ENCODE measurements around the gene MYO10. TPM values are rescaled to one million over a fixed set of nuclear protein-coding genes. Genes with fewer than 3 reads are reported as not detected.

MYO10 gene
- total RNA-seq, 1 experiment from 2014 or later = 202 TPM

- POLR2A ChIA-PET (ENCODE audit: low non-redundant PET) = no interaction called here
- intact Hi-C loops (cut with micrococcal nuclease; ENCODE audit: unreplicated experiment) = no loop called here
- H3K27ac ChIP-seq (ENCODE audit: low read depth, low read length, poor library complexity, severe bottlenecking) = no peak overlapping the region
These were observed 163.5 kb downstream of the MYO10 start for GRCh38 chr5:16772556-16772955.

GRCh38 chr5:16768184-16768583 lies 167.9 kb downstream of the MYO10 start:
- Histone ChIP-seq H3K36me3 (ENCODE audit: insufficient read depth, low read length, poor library complexity, severe bottlenecking) (peaks cover 72% of the 10 kb centered on the region), H3K27ac (ENCODE audit: low read depth, low read length, poor library complexity, severe bottlenecking) (no peak overlapping the region), H3K27me3 (replicated peaks; ENCODE audit: insufficient read depth, low read depth, low read length, poor library complexity) (no peaks in the 10 kb centered on the region), H3K9me3 (ENCODE audit: low read depth, low read length, poor library complexity, severe bottlenecking) (no peaks in the 10 kb centered on the region), H3K4me1 (ENCODE audit: insufficient read depth, low read length, poor library complexity, severe bottlenecking) (no peaks in the 10 kb centered on the region), H3K4me3 (ENCODE audit: low read depth, low read length, poor library complexity, severe bottlenecking) (no peak overlapping the region)
- no TSS peak for BruUV-seq (replicated peaks)
- POLR2A ChIA-PET (ENCODE audit: low non-redundant PET) = interaction anchor here (0.6 kb wide), 1 partner anchor 424 kb away, joined by 20 read pairs; no protein-coding TSS in a partner anchor
- CTCF ChIA-PET = no interaction called here
- TF ChIP-seq CTCF (conservative IDR thresholded peaks at IDR 0.05; ENCODE audit: low read depth, low read length) = no peak
- TF ChIP-seq EZH2 (IDR thresholded peaks at IDR 0.05; ENCODE audit: borderline replicate concordance, low read depth, low read length, poor library complexity, severe bottlenecking) = no peak
- no peak for DNase-seq (ENCODE audit: low spot score)
- intact Hi-C loops (cut with micrococcal nuclease; ENCODE audit: unreplicated experiment) = no loop called here

More at GRCh38 chr5:16772556-16772955, 163.5 kb downstream of the MYO10 start:
- BruUV-seq (replicated peaks) = no TSS peak
- peaks cover 5% of the 10 kb centered on the region for H3K4me1 ChIP-seq (ENCODE audit: insufficient read depth, low read length, poor library complexity, severe bottlenecking)
- DNase-seq (ENCODE audit: low spot score) = no peak
- no peaks in the 10 kb centered on the region for H3K9me3 ChIP-seq (ENCODE audit: low read depth, low read length, poor library complexity, severe bottlenecking)
- no peaks in the 10 kb centered on the region for H3K27me3 ChIP-seq (replicated peaks; ENCODE audit: insufficient read depth, low read depth, low read length, poor library complexity)
- CTCF ChIA-PET = no interaction called here
- TF ChIP-seq CTCF (conservative IDR thresholded peaks at IDR 0.05; ENCODE audit: low read depth, low read length) = no peak
- no peak for TF ChIP-seq EZH2 (IDR thresholded peaks at IDR 0.05; ENCODE audit: borderline replicate concordance, low read depth, low read length, poor library complexity, severe bottlenecking)
- H3K36me3 ChIP-seq (ENCODE audit: insufficient read depth, low read length, poor library complexity, severe bottlenecking) = peaks cover 56% of the 10 kb centered on the region
- no peak overlapping the region for H3K4me3 ChIP-seq (ENCODE audit: low read depth, low read length, poor library complexity, severe bottlenecking)

- Histone ChIP-seq H3K4me1 (ENCODE audit: insufficient read depth, low read length, poor library complexity, severe bottlenecking) (peaks cover 16% of the 10 kb centered on the region), H3K27ac (ENCODE audit: low read depth, low read length, poor library complexity, severe bottlenecking) (no peak overlapping the region), H3K36me3 (ENCODE audit: insufficient read depth, low read length, poor library complexity, severe bottlenecking) (peaks cover 88% of the 10 kb centered on the region), H3K27me3 (replicated peaks; ENCODE audit: insufficient read depth, low read depth, low read length, poor library complexity) (no peaks in the 10 kb centered on the region), H3K9me3 (ENCODE audit: low read depth, low read length, poor library complexity, severe bottlenecking) (no peaks in the 10 kb centered on the region), H3K4me3 (ENCODE audit: low read depth, low read length, poor library complexity, severe bottlenecking) (no peak overlapping the region)
- no TSS peak for BruUV-seq (replicated peaks)
- ChIA-PET POLR2A (ENCODE audit: low non-redundant PET) (no interaction called here), CTCF (interaction anchor here (0.6 kb wide), 1 partner anchor 1186 kb away, joined by 4 read pairs; no protein-coding TSS in a partner anchor)
- intact Hi-C loops (cut with micrococcal nuclease; ENCODE audit: unreplicated experiment) = no loop called here
- no peak for DNase-seq (ENCODE audit: low spot score)
- TF ChIP-seq EZH2 (IDR thresholded peaks at IDR 0.05; ENCODE audit: borderline replicate concordance, low read depth, low read length, poor library complexity, severe bottlenecking) (no peak), CTCF (conservative IDR thresholded peaks at IDR 0.05; ENCODE audit: low read depth, low read length) (no peak)
These were observed 172.9 kb downstream of the MYO10 start for GRCh38 chr5:16763211-16763610.

All from A673 (cell line).